WERI-Rb-1 (cell line): ENCODE results near the gene GBX1.

Experiments
- DNase-seq: peaks from one replicate; pipeline ENCODE4 v3.0.0-alpha.2; 2020
- H3K27ac ChIP-seq: fragments of 250-450 bp; sonication (Bioruptor Pico); 2 replicates; pipeline ENCODE4 v1.5.1; 2020; ENCODE audit warnings: mild to moderate bottlenecking, moderate library complexity
- H3K27me3 ChIP-seq: fragments of 250-450 bp; sonication (Bioruptor Pico); 2 replicates; pipeline ENCODE4 v1.5.1; 2021; ENCODE audit warnings: mild to moderate bottlenecking, low read depth, moderate library complexity; ENCODE audit not compliant: insufficient read depth, severe bottlenecking
- H3K36me3 ChIP-seq: fragments of 250-450 bp; sonication (Bioruptor Pico); 2 replicates; pipeline ENCODE4 v1.5.1; 2020; ENCODE audit warnings: mild to moderate bottlenecking, moderate library complexity
- H3K4me3 ChIP-seq: 2 replicates; pipeline ENCODE4 v1.5.1; 2011; ENCODE audit warnings: low read depth, mild to moderate bottlenecking, control low read depth, low read length
- H3K9me3 ChIP-seq: fragments of 250-450 bp; sonication (Bioruptor Pico); 2 replicates; pipeline ENCODE4 v1.5.1; 2021; ENCODE audit warnings: mild to moderate bottlenecking, moderate library complexity; ENCODE audit not compliant: severe bottlenecking
- CTCF ChIP-seq: IDR thresholded peaks from 2 replicates; pipeline ENCODE4 v1.5.1; 2011; ENCODE audit warnings: low read depth, mild to moderate bottlenecking, control low read depth, inconsistent platforms, low read length

Gene GBX1

GRCh38 chr7:151131224-151131591 lies 36.3 kb downstream of the GBX1 start:
- Histone ChIP-seq H3K27ac (no peak overlapping the region), H3K36me3 (peaks cover 72% of the 10 kb centered on the region), H3K27me3 (no peaks in the 10 kb centered on the region), H3K4me3 (no peak overlapping the region), H3K9me3 (no peaks in the 10 kb centered on the region)
- DNase-seq = no peak
- TF ChIP-seq CTCF = no peak

- Histone ChIP-seq H3K27ac (no peak overlapping the region), H3K9me3 (no peaks in the 10 kb centered on the region), H3K36me3 (peaks cover 69% of the 10 kb centered on the region), H3K27me3 (no peaks in the 10 kb centered on the region), H3K4me3 (no peak overlapping the region)
- DNase-seq = no peak
- no peak for TF ChIP-seq CTCF
Observed at GRCh38 chr7:151130741-151131157, 36.7 kb downstream of the GBX1 start.

GRCh38 chr7:151129960-151130591 lies 37.4 kb downstream of the GBX1 start:
- no peaks in the 10 kb centered on the region for H3K27me3 ChIP-seq
- no peaks in the 10 kb centered on the region for H3K9me3 ChIP-seq
- H3K36me3 ChIP-seq = peaks cover 71% of the 10 kb centered on the region
- TF ChIP-seq CTCF = no peak
- DNase-seq = no peak
- no peak overlapping the region for H3K4me3 ChIP-seq
- H3K27ac ChIP-seq = no peak overlapping the region

GRCh38 chr7:151129117-151129959 lies 38.2 kb downstream of the GBX1 start:
- H3K36me3 ChIP-seq = peaks cover 72% of the 10 kb centered on the region
- no peak for DNase-seq
- no peaks in the 10 kb centered on the region for H3K9me3 ChIP-seq
- TF ChIP-seq CTCF = no peak
- no peak overlapping the region for H3K4me3 ChIP-seq
- H3K27me3 ChIP-seq = no peaks in the 10 kb centered on the region
- no peak overlapping the region for H3K27ac ChIP-seq

- no peak overlapping the region for H3K4me3 ChIP-seq
- no peaks in the 10 kb centered on the region for H3K27me3 ChIP-seq
- TF ChIP-seq CTCF = no peak
- no peaks in the 10 kb centered on the region for H3K9me3 ChIP-seq
- no peak for DNase-seq
- peaks cover 72% of the 10 kb centered on the region for H3K36me3 ChIP-seq
- no peak overlapping the region for H3K27ac ChIP-seq
Observed at GRCh38 chr7:151128716-151129115, 38.8 kb downstream of the GBX1 start.
